Hepatocyte (in vitro differentiated cells): Measurements from ENCODE around the gene PID1.

Source experiments
- EZH2 ChIP-seq: fragments of 200-600 bp; sonication (generic); IDR thresholded peaks from 2 replicates; pipeline ENCODE4 v1.6.1; 2016; ENCODE audit warnings: antibody characterized with exemption, mild to moderate bottlenecking, borderline replicate concordance
- TF ChIP-seq, protein P1 (sequence below): fragments of 200-600 bp; sonication (generic); IDR thresholded peaks from 2 replicates; pipeline ENCODE4 v1.5.1; 2016; ENCODE audit warnings: antibody characterized with exemption, mild to moderate bottlenecking; ENCODE audit not compliant: poor library complexity

DNA sequence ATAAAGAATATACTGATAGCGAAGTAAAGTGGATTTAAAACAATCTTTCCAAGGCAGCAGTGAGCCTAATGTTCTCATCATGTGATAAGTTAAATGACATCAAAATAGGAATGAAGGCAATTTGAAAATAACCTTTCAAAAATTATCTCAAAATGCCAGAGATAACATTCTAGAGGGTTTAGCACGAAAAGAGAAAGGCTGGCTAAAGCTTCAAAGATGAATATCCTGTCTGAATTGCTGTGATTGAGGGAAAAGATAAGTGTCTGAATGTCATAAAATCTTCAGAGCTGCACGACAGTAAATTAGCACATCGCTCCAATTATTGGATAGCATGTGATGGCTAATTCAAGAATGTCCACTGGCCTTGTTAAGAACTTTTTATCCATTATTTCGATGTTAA is 159.3 kb downstream of the PID1 start:
- TF ChIP-seq, protein P1, sequence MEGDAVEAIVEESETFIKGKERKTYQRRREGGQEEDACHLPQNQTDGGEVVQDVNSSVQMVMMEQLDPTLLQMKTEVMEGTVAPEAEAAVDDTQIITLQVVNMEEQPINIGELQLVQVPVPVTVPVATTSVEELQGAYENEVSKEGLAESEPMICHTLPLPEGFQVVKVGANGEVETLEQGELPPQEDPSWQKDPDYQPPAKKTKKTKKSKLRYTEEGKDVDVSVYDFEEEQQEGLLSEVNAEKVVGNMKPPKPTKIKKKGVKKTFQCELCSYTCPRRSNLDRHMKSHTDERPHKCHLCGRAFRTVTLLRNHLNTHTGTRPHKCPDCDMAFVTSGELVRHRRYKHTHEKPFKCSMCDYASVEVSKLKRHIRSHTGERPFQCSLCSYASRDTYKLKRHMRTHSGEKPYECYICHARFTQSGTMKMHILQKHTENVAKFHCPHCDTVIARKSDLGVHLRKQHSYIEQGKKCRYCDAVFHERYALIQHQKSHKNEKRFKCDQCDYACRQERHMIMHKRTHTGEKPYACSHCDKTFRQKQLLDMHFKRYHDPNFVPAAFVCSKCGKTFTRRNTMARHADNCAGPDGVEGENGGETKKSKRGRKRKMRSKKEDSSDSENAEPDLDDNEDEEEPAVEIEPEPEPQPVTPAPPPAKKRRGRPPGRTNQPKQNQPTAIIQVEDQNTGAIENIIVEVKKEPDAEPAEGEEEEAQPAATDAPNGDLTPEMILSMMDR, result no peak
- TF ChIP-seq EZH2, result no peak
